ENCODE measurements around the gene ARMC9. TPM values are rescaled to one million over a fixed set of nuclear protein-coding genes. Genes with fewer than 3 reads are reported as not detected.
"Not testable (repeated sequence)": the region's sequence is repeated elsewhere in the genome, so short reads cannot be mapped to it uniquely, and the experiment has no call there.

The ARMC9 gene
- total RNA-seq, 1 donor from 2014 or later = 9.0 TPM

DNA sequence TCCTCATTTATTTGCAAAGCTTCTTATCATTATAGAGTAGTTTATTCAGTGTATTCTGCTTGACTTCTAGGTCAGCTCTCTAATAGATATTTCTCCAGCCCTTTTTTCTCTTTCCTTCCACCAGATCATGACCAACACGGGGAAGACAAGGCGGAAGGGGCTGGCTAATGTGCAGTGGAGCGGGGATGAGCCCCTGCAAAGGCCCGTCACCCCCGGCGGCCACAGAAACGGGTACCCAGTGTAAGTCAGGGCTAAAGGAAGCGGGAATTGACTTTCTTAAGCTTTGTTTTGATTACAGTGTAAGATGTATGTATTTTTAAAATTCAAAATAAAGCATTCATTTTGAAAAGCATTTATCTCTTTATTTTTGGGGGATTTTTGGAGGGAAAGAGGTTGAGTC lies 146.4 kb downstream of the ARMC9 start:
- no peaks in the 10 kb centered on the region for H3K27me3 Mint-ChIP-seq
- H3K27ac Mint-ChIP-seq = no peak overlapping the region
- H3K4me1 Mint-ChIP-seq = no peaks in the 10 kb centered on the region
- H3K4me3 Mint-ChIP-seq = no peak overlapping the region
- intact Hi-C loops (cut with micrococcal nuclease) = no loop called here
- DNase-seq (no peak), ATAC-seq (ENCODE audit: low read depth) (no peak)
- no peaks in the 10 kb centered on the region for H3K9me3 Mint-ChIP-seq
- H3K36me3 Mint-ChIP-seq (ENCODE audit: low read depth) = no peaks in the 10 kb centered on the region
- CTCF ChIA-PET = no interaction called here
- POLR2A ChIA-PET = no interaction called here
- TF ChIP-seq, protein P1, sequence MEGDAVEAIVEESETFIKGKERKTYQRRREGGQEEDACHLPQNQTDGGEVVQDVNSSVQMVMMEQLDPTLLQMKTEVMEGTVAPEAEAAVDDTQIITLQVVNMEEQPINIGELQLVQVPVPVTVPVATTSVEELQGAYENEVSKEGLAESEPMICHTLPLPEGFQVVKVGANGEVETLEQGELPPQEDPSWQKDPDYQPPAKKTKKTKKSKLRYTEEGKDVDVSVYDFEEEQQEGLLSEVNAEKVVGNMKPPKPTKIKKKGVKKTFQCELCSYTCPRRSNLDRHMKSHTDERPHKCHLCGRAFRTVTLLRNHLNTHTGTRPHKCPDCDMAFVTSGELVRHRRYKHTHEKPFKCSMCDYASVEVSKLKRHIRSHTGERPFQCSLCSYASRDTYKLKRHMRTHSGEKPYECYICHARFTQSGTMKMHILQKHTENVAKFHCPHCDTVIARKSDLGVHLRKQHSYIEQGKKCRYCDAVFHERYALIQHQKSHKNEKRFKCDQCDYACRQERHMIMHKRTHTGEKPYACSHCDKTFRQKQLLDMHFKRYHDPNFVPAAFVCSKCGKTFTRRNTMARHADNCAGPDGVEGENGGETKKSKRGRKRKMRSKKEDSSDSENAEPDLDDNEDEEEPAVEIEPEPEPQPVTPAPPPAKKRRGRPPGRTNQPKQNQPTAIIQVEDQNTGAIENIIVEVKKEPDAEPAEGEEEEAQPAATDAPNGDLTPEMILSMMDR (IDR thresholded peaks at IDR 0.05) = no peak

DNA sequence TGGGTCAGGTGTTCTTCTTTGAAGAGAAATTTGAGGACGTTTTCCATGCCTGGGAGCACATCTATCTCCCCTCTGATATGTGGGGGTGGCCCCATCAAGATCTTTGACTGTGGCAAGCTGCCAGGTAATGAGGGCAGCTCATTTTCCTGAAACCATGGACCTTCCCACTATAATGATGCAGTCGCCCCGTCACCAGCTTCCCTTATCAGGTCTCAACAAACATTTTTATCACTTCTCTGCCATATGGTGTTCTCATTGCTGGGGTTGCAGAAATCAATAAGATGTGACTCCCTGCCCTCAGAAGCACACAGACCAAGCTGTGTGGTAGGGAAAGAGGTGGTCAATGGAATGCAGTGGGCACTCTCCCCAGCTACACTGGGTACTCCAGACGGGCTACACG lies 148.7 kb downstream of the ARMC9 start:
- ChIA-PET POLR2A (no interaction called here), CTCF (no interaction called here)
- Mint-ChIP-seq H3K9me3 (no peaks in the 10 kb centered on the region), H3K36me3 (ENCODE audit: low read depth) (no peaks in the 10 kb centered on the region), H3K4me1 (no peaks in the 10 kb centered on the region), H3K27me3 (no peaks in the 10 kb centered on the region), H3K4me3 (no peak overlapping the region), H3K27ac (no peak overlapping the region)
- DNase-seq (no peak), ATAC-seq (ENCODE audit: low read depth) (no peak)
- TF ChIP-seq, protein P1 (IDR thresholded peaks at IDR 0.05) = no peak
- intact Hi-C loops (cut with micrococcal nuclease) = no loop called here

DNA sequence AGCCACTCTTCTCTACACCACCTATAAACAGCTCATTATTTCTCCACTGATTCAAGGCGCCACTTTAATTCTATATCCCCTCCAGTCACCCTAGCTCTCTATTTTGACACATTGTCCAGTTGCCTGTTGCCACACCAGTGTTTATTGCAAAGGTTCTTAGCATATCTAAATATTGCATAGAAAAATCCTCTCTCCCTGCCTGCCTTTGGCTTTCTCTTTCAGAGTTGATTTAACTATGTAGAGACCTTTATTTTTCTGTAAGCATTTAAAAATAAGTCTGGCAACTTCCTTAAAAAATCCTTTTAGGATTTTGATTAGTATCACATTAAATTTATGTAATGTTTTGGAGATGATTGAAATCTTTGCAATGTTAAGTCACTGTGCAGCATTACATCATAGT lies 149.2 kb downstream of the ARMC9 start:
- ChIA-PET CTCF (no interaction called here), POLR2A (no interaction called here)
- H3K27me3 Mint-ChIP-seq = no peaks in the 10 kb centered on the region

DNA sequence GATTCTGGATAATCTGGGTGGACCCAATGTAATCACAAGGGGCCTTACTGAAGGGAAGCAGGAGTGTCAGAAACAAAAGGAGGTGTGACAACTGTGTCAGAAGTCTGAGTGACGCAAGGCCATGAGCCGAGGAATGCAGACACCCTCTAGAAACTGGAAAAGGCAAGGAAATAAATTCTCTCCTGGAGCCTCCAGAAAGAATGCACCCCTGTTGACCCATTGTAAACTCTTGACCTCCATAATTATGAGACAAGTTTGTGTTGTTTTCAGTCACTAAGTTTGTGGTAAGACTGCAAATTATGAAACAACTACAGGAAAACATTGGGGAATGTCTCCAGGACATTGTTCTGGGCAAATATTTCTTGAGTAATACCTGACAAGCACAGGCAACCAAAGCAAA lies 149.7 kb downstream of the ARMC9 start:
- Mint-ChIP-seq H3K9me3 (no peaks in the 10 kb centered on the region), H3K27me3 (no peaks in the 10 kb centered on the region), H3K4me1 (no peaks in the 10 kb centered on the region), H3K36me3 (ENCODE audit: low read depth) (no peaks in the 10 kb centered on the region), H3K4me3 (no peak overlapping the region), H3K27ac (no peak overlapping the region)
- TF ChIP-seq, protein P1 (IDR thresholded peaks at IDR 0.05) = no peak
- CTCF ChIA-PET = no interaction called here
- intact Hi-C loops (cut with micrococcal nuclease) = no loop called here
- DNase-seq (no peak), ATAC-seq (ENCODE audit: low read depth) (no peak)
- POLR2A ChIA-PET = no interaction called here

More for the DNA sequence above, 149.2 kb downstream of the ARMC9 start:
- TF ChIP-seq, protein P1 (IDR thresholded peaks at IDR 0.05) = no peak
- ATAC-seq (ENCODE audit: low read depth) (no peak), DNase-seq (no peak)
- no peaks in the 10 kb centered on the region for H3K9me3 Mint-ChIP-seq
- no peak overlapping the region for H3K27ac Mint-ChIP-seq
- no peaks in the 10 kb centered on the region for H3K36me3 Mint-ChIP-seq (ENCODE audit: low read depth)
- intact Hi-C loops (cut with micrococcal nuclease) = no loop called here
- no peak overlapping the region for H3K4me3 Mint-ChIP-seq
- no peaks in the 10 kb centered on the region for H3K4me1 Mint-ChIP-seq

DNA sequence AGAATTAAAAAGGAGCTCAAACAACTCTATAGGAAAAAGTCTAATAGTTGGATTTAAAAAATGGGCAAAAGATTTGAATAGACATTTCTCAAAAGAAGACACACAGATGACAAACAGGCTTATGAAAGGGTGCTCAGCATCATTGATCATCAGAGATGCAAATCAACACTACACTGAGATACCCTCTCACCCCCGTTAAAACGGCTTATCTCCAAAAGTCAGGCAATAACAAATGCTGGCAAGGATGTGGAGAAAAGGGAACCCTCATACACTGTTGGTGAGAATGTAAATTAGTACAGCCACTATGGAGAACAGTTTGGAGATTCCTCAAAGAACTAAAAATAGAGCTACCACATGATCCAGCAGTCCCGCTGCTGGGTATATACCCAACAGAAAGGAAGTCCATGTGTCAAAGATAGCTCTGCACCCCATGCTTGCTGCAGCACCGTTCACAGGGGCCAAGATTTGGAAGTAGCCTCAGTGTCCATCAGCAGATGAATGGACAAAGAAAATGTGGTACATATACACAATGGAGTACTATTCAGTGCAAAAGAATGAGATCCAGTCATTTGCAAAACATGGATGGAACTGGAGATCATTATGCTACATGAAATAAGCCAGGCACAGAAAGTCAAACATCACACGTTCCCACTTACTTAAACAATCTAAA lies 150.4 kb downstream of the ARMC9 start:
- no peak for DNase-seq
- Mint-ChIP-seq H3K4me3 (no peak overlapping the region), H3K4me1 (no peaks in the 10 kb centered on the region), H3K9me3 (no peaks in the 10 kb centered on the region), H3K27ac (no peak overlapping the region), H3K36me3 (ENCODE audit: low read depth) (no peaks in the 10 kb centered on the region), H3K27me3 (no peaks in the 10 kb centered on the region)
- no peak for ATAC-seq (ENCODE audit: low read depth)
- ChIA-PET CTCF (no interaction called here), POLR2A (no interaction called here)
- intact Hi-C loops (cut with micrococcal nuclease) = no loop called here
- TF ChIP-seq, protein P1 (IDR thresholded peaks at IDR 0.05) = no peak

DNA sequence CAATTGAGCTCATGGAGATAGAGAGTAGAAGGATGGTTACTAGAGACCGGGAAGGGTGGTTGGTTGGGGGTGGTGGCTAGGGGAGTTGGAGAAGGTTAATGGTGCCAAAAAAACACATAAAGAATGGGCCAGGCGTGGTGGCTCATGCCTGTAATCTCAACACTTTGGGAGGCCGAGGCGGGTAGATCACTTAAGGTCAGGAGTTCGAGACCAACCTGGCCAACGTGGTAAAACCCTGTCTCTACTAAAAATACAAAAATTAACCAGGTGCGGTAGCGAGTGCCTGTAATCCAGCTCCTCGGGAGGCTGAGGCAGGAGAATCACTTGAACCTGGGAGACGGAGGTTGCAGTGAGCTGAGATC lies 150.9 kb downstream of the ARMC9 start:
- H3K36me3 Mint-ChIP-seq (ENCODE audit: low read depth); H3K4me1 Mint-ChIP-seq; H3K27me3 Mint-ChIP-seq; CTCF ChIA-PET; H3K9me3 Mint-ChIP-seq; ATAC-seq (ENCODE audit: low read depth); H3K27ac Mint-ChIP-seq; intact Hi-C loops (cut with micrococcal nuclease); DNase-seq; H3K4me3 Mint-ChIP-seq: not testable (repeated sequence)
- POLR2A ChIA-PET = interaction anchor here (0.8 kb wide), 1 partner anchor 13 kb away, joined by 3 read pairs; no protein-coding TSS in a partner anchor
